Thoracic aorta (tissue), 2 donors: Measurements from ENCODE around the gene LRRC8C. TPM values are rescaled to one million over a fixed set of nuclear protein-coding genes. Genes with fewer than 3 reads are reported as not detected.

ENCODE experiments used
- ATAC-seq: fragments of 150-250 bp; one replicate; pipeline ENCODE4 v1.8.0; 2017; ENCODE audit warnings: low read depth; ENCODE audit not compliant: insufficient number of reproducible peaks, low FRiP score
- DNase-seq: peaks from one replicate; pipeline ENCODE4 v3.0.0-alpha.2; 2020; ENCODE audit warnings: low spot score
- H3K27ac ChIP-seq, 2 donors: fragments of 200-600 bp; sonication (generic); 1 replicate in 1 of 2; 2 replicates in 1 of 2; pipeline ENCODE4 v1.5.1; 2016; ENCODE audit warnings: mild to moderate bottlenecking in 2 of 2, moderate library complexity in 2 of 2
- H3K27me3 ChIP-seq: fragments of 200-600 bp; sonication (generic); replicated peaks from 2 replicates; pipeline ENCODE4 v1.6.0; 2016; ENCODE audit warnings: mild to moderate bottlenecking; ENCODE audit not compliant: insufficient read depth
- H3K36me3 ChIP-seq: fragments of 200-600 bp; sonication (generic); one replicate; pipeline ENCODE4 v1.5.1; 2016
- H3K4me1 ChIP-seq, 2 donors: fragments of 200-600 bp; sonication (generic); 1 replicate in 1 of 2; 2 replicates in 1 of 2; pipeline versions ENCODE4 v1.5.1 to v1.6.0; 2016; ENCODE audit warnings: low read depth in 2 of 2, mild to moderate bottlenecking in 1 of 2; ENCODE audit not compliant: control insufficient read depth in 1 of 2
- H3K4me3 ChIP-seq: fragments of 200-600 bp; sonication (generic); 2 replicates; pipeline ENCODE4 v1.5.1; 2016; ENCODE audit warnings: mild to moderate bottlenecking
- H3K9me3 ChIP-seq: fragments of 200-600 bp; sonication (generic); 2 replicates; pipeline ENCODE4 v1.5.1; 2016
- CTCF ChIP-seq: fragments of 200-600 bp; sonication (generic); IDR thresholded peaks from one replicate; pipeline ENCODE4 v1.5.1; 2019; ENCODE audit warnings: antibody characterized with exemption
- total RNA-seq, 2 donors: library from RNA; depleted of rRNA; stranded (reverse); fragments of >200 nt; gene quantifications; one replicate each; pipeline versions ENCODE4 v1.1.0 to v1.2.3, GENCODE V29; 2016

Gene LRRC8C
- total RNA-seq, 2 donors from 2014 or later: 11.6 to 15.2 TPM

GRCh38 chr1:89689234-89689633 is 56.3 kb downstream of the LRRC8C start:
- TF ChIP-seq CTCF: no peak
- H3K4me1 ChIP-seq: peaks cover 6 to 11% of the 10 kb centered on the region in 2 donors
- ATAC-seq (no peak), DNase-seq (no peak)
- H3K27me3 ChIP-seq: no peaks in the 10 kb centered on the region
- H3K36me3 ChIP-seq: no peaks in the 10 kb centered on the region
- H3K4me3 ChIP-seq: no peak overlapping the region
- no peak overlapping the region for H3K27ac ChIP-seq
- H3K9me3 ChIP-seq: no peaks in the 10 kb centered on the region

- Histone ChIP-seq H3K27me3 (no peaks in the 10 kb centered on the region), H3K4me1 (peaks cover 15 to 17% of the 10 kb centered on the region in 2 donors), H3K27ac (no peak overlapping the region), H3K4me3 (no peak overlapping the region), H3K9me3 (no peaks in the 10 kb centered on the region), H3K36me3 (no peaks in the 10 kb centered on the region)
- ATAC-seq: no peak
- DNase-seq: no peak
- TF ChIP-seq CTCF: no peak
Measured at GRCh38 chr1:89690595-89690994, 57.7 kb downstream of the LRRC8C start.

- no peak for TF ChIP-seq CTCF
- no peak overlapping the region for H3K4me3 ChIP-seq
- peaks cover 15 to 17% of the 10 kb centered on the region in 2 donors for H3K4me1 ChIP-seq
- peak overlapping the region in 1 of 2 donors; percentile 28 for H3K27ac ChIP-seq
- ATAC-seq (no peak), DNase-seq (no peak)
- H3K36me3 ChIP-seq: no peaks in the 10 kb centered on the region
- H3K27me3 ChIP-seq: no peaks in the 10 kb centered on the region
- no peaks in the 10 kb centered on the region for H3K9me3 ChIP-seq
Measured at GRCh38 chr1:89692601-89693521, 59.9 kb downstream of the LRRC8C start.

- ATAC-seq (no peak), DNase-seq (no peak)
- H3K9me3 ChIP-seq: no peaks in the 10 kb centered on the region
- H3K4me3 ChIP-seq: no peak overlapping the region
- no peaks in the 10 kb centered on the region for H3K27me3 ChIP-seq
- no peak for TF ChIP-seq CTCF
- H3K36me3 ChIP-seq: no peaks in the 10 kb centered on the region
- H3K4me1 ChIP-seq: peaks cover 15 to 17% of the 10 kb centered on the region in 2 donors
- no peak overlapping the region for H3K27ac ChIP-seq
Measured at GRCh38 chr1:89695847-89696246, 62.9 kb downstream of the LRRC8C start.

GRCh38 chr1:89697383-89697782 is 64.5 kb downstream of the LRRC8C start:
- Histone ChIP-seq H3K36me3 (no peaks in the 10 kb centered on the region), H3K4me1 (peaks cover 14 to 17% of the 10 kb centered on the region in 2 donors), H3K4me3 (no peak overlapping the region), H3K9me3 (no peaks in the 10 kb centered on the region), H3K27me3 (no peaks in the 10 kb centered on the region), H3K27ac (no peak overlapping the region)
- ATAC-seq (no peak), DNase-seq (no peak)
- no peak for TF ChIP-seq CTCF
